Esophagus muscularis mucosa (tissue), 4 donors: ENCODE measurements around the gene AURKA. TPM values are rescaled to one million over a fixed set of nuclear protein-coding genes. Genes with fewer than 3 reads are reported as not detected.
A peak's percentile ranks its signal among the peaks of the same experiment; 100 is the strongest.

Experiments
- DNase-seq: peaks from one replicate; pipeline ENCODE4 v3.0.0-alpha.2; 2017; ENCODE audit errors: extremely low spot score
- H3K27ac ChIP-seq, 4 donors: fragments of 200-600 bp; sonication (generic); replicated peaks in 1 of 4; 1 replicate in 3 of 4; 2 replicates in 1 of 4; pipeline ENCODE4 v1.5.1; 2016 to 2019; ENCODE audit warnings: mild to moderate bottlenecking in 1 of 4
- H3K27me3 ChIP-seq, 4 donors: fragments of 200-600 bp; sonication (generic); one replicate each; pipeline versions ENCODE4 v1.5.1 to v1.6.0; 2016 to 2019
- H3K36me3 ChIP-seq, 4 donors: fragments of 200-600 bp; sonication (generic); one replicate each; pipeline ENCODE4 v1.5.1; 2016 to 2019
- H3K4me1 ChIP-seq, 4 donors: fragments of 200-600 bp; sonication (generic); one replicate each; pipeline ENCODE4 v1.5.1; 2016 to 2019
- H3K4me3 ChIP-seq, 4 donors: fragments of 200-600 bp; sonication (generic); 1 replicate in 2 of 4; 2 replicates in 2 of 4; pipeline ENCODE4 v1.5.1; 2016 to 2019; ENCODE audit warnings: mild to moderate bottlenecking in 4 of 4, moderate library complexity in 1 of 4
- H3K9me3 ChIP-seq, 4 donors: fragments of 200-600 bp; sonication (generic); 1 replicate in 3 of 4; 2 replicates in 1 of 4; pipeline ENCODE4 v1.5.1; 2016 to 2019
- EP300 ChIP-seq: sonication (generic); formaldehyde crosslinking; IDR thresholded peaks from one replicate; pipeline ENCODE4 v1.6.1; 2017; ENCODE audit warnings: antibody characterized with exemption
- POLR2A ChIP-seq: fragments of 450-650 bp; IDR thresholded peaks from one replicate; pipeline ENCODE4 v1.6.1; 2017; ENCODE audit warnings: antibody characterized with exemption, moderate library complexity, mild to moderate bottlenecking, low read depth
- POLR2AphosphoS5 ChIP-seq, 2 donors: sonication (generic); formaldehyde crosslinking; IDR thresholded peaks; one replicate each; pipeline ENCODE4 v1.6.1; 2017; ENCODE audit warnings: antibody characterized with exemption in 2 of 2
- WGBS: methylation state at CpG from one replicate; pipeline ENCODE4 v1.1.5; 2018; 5-methylcytosine and 5-hydroxymethylcytosine counted together
- intact Hi-C: fragments of 100-400 bp; cut with DNase I; formaldehyde crosslinking; loops from one replicate; pipeline ENCODE4 v1.15.1; 2023
- total RNA-seq, 4 donors: library from RNA; depleted of rRNA; stranded (reverse); fragments of >200 nt; gene quantifications; one replicate each; pipeline versions ENCODE4 v1.1.0 to v1.2.1, GENCODE V29; 2016
- TF ChIP-seq, protein P1 (sequence below), 3 experiments: fragments of 200-600 bp in 2 of 3; fragments of 450-650 bp in 1 of 3; sonication (generic) in 2 of 3; IDR thresholded peaks; one replicate each; pipeline ENCODE4 v1.5.1; 2017 to 2019; ENCODE audit warnings: antibody characterized with exemption in 3 of 3, mild to moderate bottlenecking in 2 of 3, moderate library complexity in 1 of 3

The AURKA gene
- 1 to 10 TPM in 3 of 4 donors, under 1 TPM in 1; 0.66 to 2.1 (median 1.4) TPM for total RNA-seq

DNA sequence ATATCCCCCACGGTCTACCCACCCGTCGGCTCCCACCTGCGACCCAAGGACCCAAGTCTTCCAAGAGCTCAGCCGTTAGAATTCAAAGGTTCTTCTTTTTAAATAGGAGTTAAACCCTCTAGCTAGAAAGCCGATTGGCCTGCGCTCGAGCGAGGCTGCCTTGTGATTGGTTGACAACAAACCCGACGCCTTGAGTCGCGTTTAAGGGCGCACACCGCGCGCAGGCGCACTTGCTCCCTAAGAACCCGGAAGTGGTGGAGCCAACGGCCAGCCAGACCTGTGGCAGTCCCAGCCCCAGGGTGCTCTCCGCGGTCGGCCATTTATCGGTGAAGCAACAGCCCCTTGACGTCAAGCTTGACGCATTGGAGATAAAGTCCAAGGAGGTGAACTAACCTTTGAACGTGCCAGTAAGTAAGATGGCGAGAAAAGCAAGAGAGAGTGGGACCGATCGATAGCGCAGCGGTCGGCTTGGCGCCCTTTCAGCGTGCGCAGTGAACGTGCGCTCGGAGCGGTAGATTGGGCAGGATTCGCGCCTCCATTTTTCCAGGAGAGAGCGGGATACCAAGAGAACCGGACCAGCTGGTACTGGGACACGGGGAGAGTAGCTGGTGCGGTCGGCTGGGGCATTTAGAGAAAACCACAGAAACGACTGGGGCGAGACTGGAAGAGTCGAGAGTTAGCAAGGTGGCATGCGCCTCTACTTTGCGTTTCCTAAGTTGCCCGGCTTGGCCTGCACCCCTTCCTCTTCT is at the start of gene AURKA, which contains the start of gene CSTF1:
Gene AURKA, minus strand, starts transcription at position 84 of the 749 bp plus-strand sequence. CDS start 4,018 bp downstream, outside the sequence.
Gene CSTF1, plus strand, starts transcription at position 514 of the 749 bp plus-strand sequence. CDS start 2,908 bp downstream, outside the sequence.
- TF ChIP-seq, protein P1, sequence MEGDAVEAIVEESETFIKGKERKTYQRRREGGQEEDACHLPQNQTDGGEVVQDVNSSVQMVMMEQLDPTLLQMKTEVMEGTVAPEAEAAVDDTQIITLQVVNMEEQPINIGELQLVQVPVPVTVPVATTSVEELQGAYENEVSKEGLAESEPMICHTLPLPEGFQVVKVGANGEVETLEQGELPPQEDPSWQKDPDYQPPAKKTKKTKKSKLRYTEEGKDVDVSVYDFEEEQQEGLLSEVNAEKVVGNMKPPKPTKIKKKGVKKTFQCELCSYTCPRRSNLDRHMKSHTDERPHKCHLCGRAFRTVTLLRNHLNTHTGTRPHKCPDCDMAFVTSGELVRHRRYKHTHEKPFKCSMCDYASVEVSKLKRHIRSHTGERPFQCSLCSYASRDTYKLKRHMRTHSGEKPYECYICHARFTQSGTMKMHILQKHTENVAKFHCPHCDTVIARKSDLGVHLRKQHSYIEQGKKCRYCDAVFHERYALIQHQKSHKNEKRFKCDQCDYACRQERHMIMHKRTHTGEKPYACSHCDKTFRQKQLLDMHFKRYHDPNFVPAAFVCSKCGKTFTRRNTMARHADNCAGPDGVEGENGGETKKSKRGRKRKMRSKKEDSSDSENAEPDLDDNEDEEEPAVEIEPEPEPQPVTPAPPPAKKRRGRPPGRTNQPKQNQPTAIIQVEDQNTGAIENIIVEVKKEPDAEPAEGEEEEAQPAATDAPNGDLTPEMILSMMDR (IDR thresholded peaks at IDR 0.05), result peak in 1 of 3 experiments; percentile 16
- TF ChIP-seq EP300 (no peak), POLR2A (no peak), POLR2AphosphoS5 (IDR thresholded peaks at IDR 0.05) (peak; percentile 87 to 96)
- 1% methylated on average over 25 of the region's 53 CpGs for WGBS
- intact Hi-C loops, result loop anchor here (2.0 kb wide), 2 partner anchors 34 to 74 kb away; partner anchors contain the start of gene FAM210B
- no peaks in the 10 kb centered on the region for H3K27me3 ChIP-seq
- no peaks in the 10 kb centered on the region for H3K9me3 ChIP-seq
- H3K4me3 ChIP-seq, result peak within 1 kb of the TSS; percentile 74 to 95 (median 85)
- H3K27ac ChIP-seq, result peak within 1 kb of the TSS; percentile 80 to 94 (median 90)
- peaks cover 24 to 38% (median 28%) of the 10 kb centered on the region in 4 donors for H3K4me1 ChIP-seq
- H3K36me3 ChIP-seq, result peaks cover 18 to 24% (median 21%) of the 10 kb centered on the region in 4 donors
- DNase-seq, result peak; percentile 100

DNA sequence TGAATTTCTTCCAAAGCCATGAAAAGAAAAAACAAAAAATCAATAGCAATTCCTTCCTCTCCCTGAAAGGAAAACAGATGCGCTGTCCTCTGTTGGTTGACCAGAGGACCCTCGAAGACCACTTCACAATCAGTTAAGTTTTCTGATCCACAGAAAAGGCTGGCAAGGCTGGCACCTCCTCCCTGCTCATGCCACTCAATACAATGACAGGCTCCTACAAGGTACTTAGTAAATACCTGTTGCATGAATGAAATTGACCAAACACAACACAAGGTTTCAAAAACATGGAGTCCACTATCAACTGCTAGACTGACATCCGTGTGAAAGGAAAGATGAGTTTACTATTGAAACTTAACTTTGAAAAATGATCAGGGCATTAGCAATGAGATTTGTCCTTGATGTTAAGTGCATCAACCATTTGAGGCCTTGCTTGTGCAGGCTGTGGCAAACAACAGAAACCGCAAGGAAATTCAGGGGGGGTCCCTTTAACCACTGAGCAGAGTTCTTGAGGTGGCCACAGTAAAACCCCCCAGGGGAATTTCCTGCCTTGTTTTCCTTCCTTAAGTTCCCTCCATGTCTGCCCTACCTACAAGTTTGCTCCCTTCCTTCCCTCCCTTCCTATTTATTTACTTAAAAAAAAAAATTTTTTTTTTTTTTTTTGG is 48.5 kb upstream of the AURKA start:
- peak overlapping the region; percentile 53 to 66 (median 59) for H3K27ac ChIP-seq
- TF ChIP-seq EP300 (no peak), POLR2A (no peak), POLR2AphosphoS5 (IDR thresholded peaks at IDR 0.05) (no peak)
- TF ChIP-seq, protein P1 (IDR thresholded peaks at IDR 0.05), result no peak
- H3K9me3 ChIP-seq, result no peaks in the 10 kb centered on the region
- no peak for DNase-seq
- no peaks in the 10 kb centered on the region for H3K27me3 ChIP-seq
- peaks cover 3 to 35% (median 25%) of the 10 kb centered on the region in 4 donors for H3K4me1 ChIP-seq
- H3K4me3 ChIP-seq, result no peak overlapping the region
- H3K36me3 ChIP-seq, result no peaks in the 10 kb centered on the region
- 92% methylated on average over 4 of the region's 4 CpGs for WGBS
- intact Hi-C loops, result no loop called here

DNA sequence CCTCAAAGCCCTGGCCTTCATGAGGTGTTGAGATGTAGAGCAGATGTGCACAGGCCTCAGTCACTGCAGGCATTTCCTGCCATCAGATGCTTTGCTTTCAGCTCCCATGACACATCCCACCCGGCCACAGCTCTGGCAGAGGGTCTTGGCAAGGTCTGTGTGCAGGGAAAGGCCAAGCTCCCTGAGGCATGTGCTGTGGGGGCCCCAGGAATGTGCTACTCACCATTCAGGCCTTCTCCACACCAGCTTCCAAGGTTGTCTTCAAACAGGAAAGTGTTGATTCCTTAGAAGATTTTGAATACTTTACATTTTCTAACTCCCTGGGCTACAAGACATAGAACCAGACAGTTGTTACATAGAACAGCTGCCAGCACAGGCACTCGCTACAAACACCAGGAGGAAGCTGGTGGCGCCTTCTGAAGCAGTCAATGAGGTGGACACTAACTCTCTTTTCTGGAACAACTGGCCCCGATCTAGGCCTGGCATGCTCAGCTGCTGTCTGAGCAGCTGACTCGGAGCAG is 47.8 kb upstream of the AURKA start:
- no peak overlapping the region for H3K4me3 ChIP-seq
- intact Hi-C loops, result no loop called here
- TF ChIP-seq POLR2A (no peak), POLR2AphosphoS5 (IDR thresholded peaks at IDR 0.05) (peak; percentile 31 to 73), EP300 (no peak)
- TF ChIP-seq, protein P1 (IDR thresholded peaks at IDR 0.05), result no peak
- H3K4me1 ChIP-seq, result peaks cover 3 to 35% (median 28%) of the 10 kb centered on the region in 4 donors
- no peaks in the 10 kb centered on the region for H3K36me3 ChIP-seq
- peak overlapping the region; percentile 53 to 66 (median 59) for H3K27ac ChIP-seq
- no peak for DNase-seq
- no peaks in the 10 kb centered on the region for H3K27me3 ChIP-seq
- H3K9me3 ChIP-seq, result no peaks in the 10 kb centered on the region
- 33% methylated on average over 5 of the region's 5 CpGs for WGBS

DNA sequence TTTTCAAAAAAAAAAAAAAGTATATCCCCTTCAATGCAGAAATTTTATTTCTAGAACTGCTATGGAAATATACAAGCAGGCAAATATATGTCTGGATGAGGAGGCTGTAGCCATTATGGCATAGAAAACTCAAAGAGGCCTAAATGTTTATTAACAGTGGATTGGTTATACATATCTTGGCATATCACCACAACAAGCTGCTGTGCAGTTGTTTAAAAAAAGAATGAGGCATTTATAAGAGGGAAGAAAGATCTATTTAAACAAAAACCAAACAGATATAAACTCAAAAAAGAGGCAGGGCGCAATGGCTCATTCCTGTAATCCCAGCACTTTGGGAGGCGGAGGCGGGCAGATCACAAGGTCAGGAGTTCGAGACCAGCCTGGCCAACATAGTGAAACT is 46.3 kb upstream of the AURKA start:
- TF ChIP-seq POLR2AphosphoS5 (IDR thresholded peaks at IDR 0.05) (no peak), POLR2A (no peak), EP300 (no peak)
- TF ChIP-seq, protein P1 (IDR thresholded peaks at IDR 0.05), result no peak
- 71% methylated on average over 4 of the region's 4 CpGs for WGBS
- no peaks in the 10 kb centered on the region for H3K27me3 ChIP-seq
- peaks cover 5 to 43% (median 30%) of the 10 kb centered on the region in 4 donors for H3K4me1 ChIP-seq
- intact Hi-C loops, result no loop called here
- H3K9me3 ChIP-seq, result no peaks in the 10 kb centered on the region
- DNase-seq, result no peak
- H3K4me3 ChIP-seq, result no peak overlapping the region
- peak overlapping the region; percentile 53 to 66 (median 59) for H3K27ac ChIP-seq
- H3K36me3 ChIP-seq, result no peaks in the 10 kb centered on the region
